CD4-positive, alpha-beta T cell treated with Interleukin-21 for 1 hour (primary cell): ENCODE results near the gene GNPTAB.
A peak's percentile ranks its signal among the peaks of the same experiment; 100 is the strongest.
"Not testable (repeated sequence)": the region's sequence is repeated elsewhere in the genome, so short reads cannot be mapped to it uniquely, and the experiment has no call there.

Source experiments
- DNase-seq: peaks from one replicate; pipeline ENCODE4 v3.0.0-alpha.2; 2020

GNPTAB gene

DNA sequence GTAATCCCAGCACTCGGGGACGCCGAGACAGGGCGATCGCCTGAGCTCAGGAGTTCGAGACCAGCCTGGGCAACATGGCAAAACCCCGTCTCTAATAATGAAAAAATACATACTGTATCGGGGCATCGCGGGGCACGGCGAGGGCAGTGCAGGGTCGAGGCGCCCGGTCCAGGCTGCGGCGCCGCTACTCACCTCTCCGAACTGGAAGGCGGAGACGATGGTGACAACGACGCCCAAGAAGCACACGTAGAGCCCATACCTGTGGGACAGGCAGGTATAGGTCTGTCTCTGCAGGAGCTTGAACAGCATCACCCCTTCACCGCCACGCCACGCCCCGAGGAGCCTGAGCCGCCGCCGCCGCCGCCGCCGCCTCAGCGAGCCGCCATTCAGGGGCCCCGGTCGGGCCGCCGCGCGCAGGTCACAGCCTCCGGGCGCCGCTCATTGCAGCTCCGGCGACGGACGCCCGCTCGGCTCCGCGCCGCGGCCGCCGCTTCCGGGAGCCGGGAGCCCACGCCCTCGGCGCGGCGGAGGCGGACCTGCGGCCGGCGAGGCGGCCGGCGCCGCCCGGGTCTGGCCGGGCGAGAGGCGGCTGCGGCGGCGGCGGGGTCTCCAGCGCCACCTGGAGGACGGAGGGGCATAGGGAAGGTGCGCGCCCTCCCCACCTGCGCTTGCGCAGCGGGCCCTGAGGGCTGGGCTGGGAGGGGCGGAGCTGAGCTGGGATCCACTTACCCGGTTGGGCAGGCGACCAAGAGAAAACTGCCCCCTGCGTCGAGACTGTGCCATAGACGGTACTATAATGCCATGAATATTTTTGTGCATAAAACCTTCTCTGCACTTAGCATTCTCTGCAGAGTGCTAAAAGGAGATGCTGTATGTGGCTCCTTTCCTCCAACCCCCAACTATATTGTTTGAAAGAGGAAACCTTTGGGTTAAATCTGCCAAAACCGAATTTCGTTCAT lies at the start of gene GNPTAB:
GNPTAB (minus strand) TSS at position 593 of the 959 bp plus-strand sequence; CDS start at position 309, 284 bp downstream.
- peak; percentile 96 for DNase-seq

DNA sequence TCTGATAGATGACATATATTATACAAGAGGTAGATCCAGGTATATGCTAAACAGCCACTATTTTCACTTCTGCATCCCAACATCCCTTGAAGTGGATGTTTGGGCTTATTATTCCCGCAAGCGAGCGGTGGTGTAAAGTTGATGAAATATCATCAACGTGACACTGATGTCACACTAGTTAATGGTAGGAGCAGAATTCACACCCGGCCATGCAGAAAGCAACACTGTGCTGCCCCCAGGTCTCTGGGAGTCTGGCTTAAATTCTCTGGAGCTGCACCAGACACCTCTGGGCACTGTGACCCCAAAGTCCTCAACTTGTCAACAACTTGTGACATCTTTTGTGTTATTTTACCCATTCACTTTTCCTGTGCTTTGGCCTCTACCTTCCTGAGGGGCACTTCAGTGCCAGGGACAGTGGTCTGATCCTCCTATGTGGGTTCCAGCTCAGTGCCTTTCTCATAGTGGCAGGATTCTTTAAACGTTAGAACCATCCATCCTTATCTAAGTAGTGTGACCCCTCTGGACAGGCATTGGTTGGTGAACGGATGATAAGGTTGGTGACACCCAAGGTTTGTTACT lies 47.6 kb upstream of the GNPTAB start:
- DNase-seq, result no peak

DNA sequence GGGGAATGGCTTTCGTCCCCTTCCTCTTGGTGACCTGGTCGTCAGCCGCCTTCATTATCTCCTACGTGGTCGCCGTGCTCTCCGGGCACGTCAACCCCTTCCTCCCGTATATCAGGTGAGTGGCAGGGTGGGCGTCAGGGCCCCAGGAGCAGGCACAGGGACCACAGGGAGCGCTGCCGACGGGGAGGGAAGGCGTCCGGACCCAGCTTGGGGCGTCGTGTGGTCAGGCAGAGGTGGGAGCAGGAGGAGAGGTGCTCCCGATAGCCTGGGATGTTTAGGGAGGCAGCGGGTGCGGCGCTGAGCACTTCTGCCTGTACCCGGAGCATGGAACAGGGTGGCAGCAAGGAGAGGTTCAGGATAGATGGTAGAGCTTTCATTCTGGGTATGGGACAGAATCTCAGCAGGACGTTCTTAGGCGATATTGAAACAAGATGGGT lies 47.1 kb upstream of the GNPTAB start:
- DNase-seq, result no peak

DNA sequence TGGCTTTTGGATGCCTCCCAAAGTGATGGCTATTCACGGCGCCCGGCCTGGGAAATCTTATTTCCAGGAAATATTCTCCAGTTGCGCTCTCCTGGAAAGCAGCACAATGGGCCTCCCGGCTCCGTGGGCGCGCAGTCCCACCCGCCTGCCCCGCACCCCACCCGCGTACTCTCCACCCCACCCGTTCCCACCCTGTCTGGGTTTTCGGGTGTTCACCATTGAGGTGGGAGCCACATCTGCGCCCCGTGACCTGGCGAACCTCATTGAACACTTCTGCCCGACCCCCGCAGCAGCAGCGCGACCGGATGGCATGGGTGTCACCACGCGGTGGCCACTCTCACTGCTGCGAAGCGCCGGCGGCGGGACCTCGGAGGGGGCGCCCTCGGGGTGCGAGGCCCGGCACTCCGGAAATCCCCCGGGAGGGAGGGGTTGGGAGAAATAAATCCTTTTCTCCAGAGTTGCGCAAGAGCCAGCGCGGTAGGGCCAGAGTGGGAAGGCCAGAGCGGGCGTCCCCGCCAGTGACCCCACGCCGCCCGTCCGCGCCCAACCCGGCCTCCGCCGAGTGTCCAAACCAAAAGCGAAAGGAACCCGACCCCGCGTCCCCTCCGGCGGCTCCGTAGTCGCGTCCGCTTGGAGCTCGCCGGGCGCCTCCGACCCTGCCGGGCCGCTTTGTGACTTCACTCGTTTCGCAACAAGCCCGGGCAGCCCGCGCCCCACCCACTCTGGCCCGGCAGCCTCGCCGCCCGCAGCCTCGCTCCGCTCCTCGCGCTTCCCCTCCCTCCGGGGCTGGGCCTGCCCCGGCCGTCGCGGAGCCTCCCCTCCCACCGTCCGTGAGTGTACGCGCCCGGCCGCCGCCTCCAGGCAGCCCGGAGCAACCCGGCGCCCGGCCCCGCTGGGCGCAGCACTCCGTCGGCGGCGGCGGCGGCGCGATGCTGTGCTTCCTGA lies 46.4 kb upstream of the GNPTAB start, which contains the start of gene DRAM1:
DRAM1 (plus strand) TSS at position 720 of the 945 bp plus-strand sequence; CDS start at position 930, 210 bp downstream.
- DNase-seq, result peak; percentile 81

DNA sequence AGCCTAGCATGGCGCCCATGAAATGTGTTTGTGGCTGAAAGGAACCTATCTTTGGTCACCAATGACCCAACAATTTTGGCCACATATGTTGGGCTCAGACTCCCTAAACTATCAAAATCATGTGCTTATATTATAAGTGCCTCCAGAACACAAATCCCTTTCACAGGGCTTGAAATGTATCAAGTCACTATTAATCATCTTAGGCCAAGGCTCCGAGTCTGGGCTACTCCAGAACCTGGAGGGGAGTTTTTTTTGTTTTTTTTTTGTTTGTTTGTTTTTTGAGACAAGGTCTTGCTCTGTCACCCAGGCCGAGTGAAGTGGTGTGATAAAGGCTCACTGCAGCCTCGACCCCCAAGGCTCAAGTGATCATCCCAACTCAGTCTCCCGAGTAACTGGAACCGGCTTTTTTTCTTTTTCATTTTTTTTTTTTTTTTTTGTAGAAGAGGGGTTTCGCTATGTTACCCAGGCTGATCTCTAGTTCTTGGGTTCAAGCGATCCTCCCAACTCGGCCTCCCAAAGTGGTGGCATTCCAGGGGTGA lies 45.6 kb upstream of the GNPTAB start:
- no peak for DNase-seq

DNA sequence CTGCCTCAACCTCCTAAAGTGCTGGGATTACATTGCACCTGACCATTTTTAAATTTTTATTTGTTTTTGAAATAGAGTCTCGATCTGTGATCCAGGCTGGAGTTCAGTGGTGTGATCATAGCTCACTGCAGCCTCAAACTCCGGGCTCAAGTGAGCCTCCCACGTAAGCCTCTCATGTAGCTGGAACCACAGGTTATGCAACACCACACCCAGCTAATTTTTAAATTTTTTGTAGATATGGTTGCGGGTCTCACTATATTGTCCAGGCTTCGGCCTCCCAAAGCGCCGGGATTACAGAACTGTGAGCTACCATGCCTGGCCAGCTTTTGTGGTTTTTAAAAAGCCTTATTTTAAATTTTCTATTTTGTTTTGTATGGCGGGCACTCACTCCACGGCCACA lies 44.4 kb upstream of the GNPTAB start:
- no peak for DNase-seq

DNA sequence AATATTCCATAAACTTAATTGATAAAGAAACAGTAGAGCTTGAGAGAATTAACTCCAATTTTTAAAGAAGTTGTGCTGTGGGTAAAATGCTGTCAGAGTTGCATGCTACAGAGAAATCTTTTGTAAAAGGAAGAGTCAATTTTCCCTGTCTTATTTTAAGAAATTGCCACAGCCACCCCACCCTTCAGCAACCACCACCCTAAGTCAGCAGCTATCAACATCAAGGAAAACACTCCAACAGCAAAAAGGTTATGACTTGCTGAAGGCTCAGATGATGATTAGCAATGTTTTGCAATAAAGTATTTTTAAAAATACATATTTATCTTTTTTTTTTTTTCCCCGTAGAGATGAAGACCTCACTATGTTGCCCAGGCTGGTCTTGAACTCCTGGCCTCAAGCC lies 40.2 kb upstream of the GNPTAB start:
- no peak for DNase-seq

DNA sequence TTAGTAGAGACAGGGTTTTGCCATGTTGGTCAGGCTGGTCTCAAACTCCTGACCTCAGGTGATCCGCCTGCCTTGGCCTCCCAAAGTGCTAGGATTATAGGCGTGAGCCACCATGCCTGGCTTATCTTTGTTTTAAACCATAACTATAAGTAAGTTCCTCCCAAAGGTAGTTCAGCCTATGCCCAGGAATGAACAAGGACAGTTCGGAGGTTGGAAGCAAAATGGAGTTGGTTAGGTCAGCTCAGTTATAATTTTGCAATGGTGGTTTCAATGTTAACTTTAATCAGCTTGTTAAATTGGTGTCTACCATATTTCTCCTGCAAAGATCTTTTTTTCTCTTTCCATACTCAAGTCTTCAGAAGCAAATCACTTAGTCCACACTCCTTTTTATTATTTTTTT lies 36.9 kb upstream of the GNPTAB start:
- DNase-seq, result not testable (repeated sequence)

DNA sequence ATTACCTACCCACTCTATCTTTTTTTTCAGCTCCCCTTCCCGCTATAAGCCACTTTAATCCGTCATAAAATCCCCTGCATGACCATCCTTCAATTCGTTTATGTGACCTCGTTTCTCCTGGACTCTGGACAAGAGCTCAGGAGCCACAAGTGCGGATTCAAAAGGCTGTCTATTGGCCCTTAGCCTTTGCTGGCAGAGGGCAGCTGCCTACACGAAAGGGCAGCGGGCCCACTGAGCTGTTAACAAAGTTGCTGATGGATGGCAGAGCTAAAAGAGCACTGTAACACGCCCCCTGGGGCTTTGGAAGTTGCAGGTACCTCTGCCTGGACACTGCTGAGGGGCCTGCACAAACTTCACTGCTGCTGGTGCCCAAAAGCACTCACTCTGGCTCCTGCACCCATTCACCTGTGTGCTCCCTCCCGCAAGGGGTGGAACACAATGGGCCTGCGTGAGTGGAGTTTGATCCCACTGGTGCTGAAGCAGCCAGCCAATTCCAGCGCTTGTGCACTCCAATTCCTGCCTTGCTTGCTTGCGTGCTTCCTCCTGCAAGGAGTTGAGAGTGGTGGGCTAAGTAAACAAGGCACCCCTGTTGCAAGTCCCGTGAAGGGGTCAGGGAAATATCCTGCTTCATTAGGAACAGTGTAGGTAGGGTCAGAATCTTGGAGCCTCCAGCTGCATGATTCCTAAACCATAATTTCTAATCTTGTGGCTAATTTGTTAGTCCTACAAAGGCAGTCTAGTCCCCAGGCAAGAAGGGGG lies 36.0 kb upstream of the GNPTAB start:
- DNase-seq, result no peak

DNA sequence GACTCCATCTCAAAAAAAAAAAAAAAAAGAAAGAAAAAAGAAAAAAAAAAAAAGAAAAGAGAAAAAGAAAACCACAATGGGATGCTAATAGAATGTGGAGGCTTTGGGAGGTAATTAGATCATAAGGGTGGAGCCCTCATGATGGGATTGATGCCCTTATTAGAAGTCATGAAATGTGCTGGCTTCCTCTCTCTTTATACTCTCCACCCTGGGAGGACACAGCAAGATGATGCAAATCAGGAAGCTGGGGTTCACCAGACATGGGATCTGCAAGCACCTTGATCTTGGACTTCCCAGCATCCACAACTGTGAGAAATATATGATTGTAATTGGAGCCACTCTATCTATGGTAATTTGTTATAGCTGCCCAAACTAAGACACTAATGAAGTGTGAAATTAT lies 33.2 kb upstream of the GNPTAB start:
- DNase-seq, result no peak

DNA sequence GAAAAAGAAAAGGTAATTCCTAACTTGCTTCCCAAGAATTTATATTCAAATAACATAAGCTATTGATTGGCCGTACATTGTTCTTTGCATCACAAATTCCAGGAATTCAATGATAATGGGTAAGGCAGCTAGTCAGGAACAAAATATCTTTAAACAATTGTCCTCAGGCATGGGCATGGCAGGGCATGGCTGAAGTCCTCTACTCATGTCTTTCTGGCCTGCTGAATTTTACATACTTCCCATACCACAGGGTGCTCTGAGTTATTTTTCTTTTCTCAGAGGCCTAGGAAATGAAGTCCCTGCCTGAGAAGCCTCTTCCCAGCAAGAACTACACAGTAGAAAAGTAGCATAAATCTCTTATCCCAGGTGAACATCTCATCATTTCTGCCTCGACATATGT lies 31.5 kb upstream of the GNPTAB start:
- DNase-seq, result no peak

DNA sequence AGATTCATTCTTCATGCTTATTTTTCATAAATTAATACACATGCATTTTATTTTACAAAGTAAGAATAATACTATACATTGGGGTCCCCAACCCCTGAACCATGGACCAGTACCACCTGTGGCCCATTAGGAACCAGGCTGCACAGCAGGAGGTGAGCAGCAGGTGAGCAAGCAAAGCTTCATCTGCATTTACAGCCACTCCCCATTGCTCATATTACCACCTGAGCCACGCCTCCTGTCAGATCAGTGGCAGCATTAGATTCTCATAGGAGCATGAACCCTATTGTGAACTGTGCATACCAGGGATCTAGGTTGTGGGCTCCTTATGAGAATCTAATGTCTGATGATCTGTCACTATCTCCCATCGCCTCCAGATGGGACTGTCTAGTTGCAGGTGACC lies 30.9 kb upstream of the GNPTAB start:
- not testable (repeated sequence) for DNase-seq

DNA sequence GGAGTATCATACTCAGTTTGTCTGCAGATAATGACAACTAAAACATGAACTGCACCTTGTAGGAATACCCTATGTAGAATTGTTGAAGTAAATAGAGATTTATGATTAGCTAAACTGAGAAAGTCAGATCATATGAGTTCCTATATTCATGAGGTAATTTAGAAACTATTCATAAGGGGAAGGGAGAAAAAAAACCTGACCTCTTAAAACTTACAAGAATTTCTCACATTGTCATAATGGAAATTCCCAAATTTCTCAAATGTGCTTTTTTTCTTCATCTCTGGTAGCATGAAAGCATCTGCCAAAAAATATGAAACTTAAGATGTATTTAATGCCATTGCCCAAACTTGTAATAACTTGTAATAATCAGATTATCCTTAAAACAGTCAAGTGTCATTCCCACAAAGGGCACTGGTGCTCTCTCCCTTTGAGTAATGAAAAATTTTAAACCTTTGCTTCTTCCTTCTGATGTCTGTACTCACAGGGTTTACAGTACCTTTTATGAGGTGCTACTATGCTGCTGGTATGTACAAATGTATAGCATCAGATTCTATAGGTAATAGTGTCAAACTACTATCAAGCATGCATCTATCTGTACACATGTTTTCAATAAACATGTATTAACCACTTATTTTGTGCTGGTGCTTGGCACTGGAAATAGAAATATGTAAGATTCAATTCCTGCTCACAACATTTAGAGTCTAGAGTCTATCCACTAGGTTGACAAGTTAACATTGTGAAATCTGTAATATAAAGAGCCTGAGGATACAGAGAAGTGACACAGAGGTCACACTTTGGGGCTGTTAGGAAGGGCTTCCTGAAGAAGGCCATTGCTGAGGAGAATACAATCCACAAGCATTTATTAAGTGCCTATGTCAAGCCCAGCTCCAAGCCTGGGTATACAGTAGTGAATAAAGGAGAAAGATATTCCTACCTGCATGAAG lies 29.2 kb upstream of the GNPTAB start:
- no peak for DNase-seq

DNA sequence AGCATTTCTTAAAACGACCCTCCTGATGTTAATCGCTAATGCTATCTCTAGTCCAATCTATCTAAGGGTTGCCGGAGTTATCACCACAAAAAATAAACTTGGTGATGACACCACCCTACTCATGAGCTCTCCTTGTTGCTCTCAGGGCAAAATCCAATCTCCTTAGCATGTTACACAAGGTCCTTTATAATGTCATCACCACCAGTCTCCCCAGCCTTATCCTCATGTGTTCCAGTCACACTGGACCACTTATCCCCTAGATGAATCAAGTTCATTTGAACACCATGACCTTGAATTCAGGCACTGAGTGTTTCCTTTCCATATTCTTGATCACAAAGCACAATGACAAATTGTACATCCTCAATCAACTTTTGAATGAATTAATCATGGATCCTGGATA lies 27.6 kb upstream of the GNPTAB start:
- no peak for DNase-seq

DNA sequence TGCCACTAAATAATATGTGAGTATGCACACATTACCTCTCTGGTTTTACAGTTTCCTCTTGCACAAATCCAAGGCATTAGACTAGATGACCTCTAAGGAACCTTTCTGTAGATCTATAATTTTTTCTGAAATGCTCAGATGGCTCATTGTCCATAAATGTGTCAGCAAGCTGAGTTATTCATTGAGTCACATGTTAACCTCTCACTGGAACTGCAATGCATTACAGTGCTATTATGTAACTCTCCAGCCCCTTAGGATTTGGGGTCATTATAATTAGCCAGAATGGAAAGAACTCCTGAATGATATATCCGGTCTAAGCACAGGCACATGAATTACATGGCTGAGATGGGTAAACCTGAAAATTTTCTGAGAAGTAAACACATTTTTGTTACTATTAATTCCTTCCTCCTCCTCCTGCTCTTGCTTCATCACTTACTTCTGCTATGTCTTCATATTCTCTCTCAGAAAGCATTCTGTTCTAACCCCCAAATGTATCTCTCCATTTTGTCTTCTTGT lies 26.3 kb upstream of the GNPTAB start:
- no peak for DNase-seq

DNA sequence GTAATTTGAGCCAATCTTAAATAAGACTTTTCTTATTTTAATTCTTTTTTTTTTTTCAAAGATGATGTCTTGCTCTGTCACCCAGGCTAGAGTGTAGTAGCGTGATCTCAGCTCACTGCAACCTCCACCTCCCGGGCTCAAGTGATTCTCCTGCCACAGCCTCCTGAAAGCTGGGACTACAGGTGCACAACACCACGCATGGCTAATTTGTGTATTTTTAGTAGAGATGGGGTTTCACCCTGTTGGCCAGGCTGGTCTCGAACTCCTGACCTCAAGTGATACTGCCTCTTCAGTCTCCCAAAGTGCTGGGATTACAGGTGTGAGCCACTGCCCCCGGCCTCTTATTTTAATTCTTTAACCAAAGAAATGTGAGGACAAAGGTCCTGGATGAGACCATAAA lies 25.9 kb upstream of the GNPTAB start:
- not testable (repeated sequence) for DNase-seq

DNA sequence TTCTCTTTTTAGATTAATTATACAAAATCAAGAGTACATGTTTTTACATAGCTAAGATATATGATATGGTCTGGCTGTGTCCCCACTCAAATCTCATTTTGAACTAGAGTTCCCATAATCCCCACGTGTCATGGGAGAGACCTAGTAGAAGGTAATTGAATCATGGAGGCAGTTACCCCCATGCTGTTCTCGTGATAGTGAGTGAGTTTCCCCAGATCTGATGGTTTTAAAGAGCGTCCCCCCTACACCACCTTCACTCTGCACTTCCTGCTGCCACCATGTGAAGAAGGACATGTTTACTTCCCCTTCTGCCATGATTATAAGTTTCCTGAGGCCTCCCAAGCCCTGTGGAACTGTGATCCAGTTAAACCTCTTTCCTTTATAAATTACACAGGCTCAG lies 25.2 kb upstream of the GNPTAB start:
- no peak for DNase-seq

DNA sequence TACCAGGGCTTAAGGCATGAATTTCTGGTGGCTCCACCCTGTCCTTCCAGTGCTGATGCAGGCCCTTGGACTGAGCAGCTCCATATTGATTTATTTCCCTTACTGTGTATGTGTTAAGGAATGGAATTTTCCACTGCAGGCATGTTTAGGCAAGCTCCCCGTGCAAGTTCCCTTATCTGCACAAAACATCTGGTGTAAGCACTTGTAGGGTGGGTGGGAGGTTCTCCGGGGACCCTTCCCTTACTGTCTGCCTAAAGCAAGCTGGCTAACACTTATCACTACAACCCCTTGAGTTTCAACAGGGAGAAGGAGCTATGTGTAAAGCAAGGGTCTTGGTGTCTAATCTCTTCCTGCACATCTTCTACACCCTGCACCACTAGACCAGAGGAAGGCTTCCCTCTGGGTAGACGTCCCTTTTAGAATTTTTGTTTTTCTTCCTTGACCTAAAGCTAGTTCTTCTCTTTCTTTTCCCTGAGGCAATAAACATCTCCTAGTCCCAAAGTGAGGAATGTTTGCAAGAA lies 24.7 kb upstream of the GNPTAB start:
- DNase-seq, result no peak

DNA sequence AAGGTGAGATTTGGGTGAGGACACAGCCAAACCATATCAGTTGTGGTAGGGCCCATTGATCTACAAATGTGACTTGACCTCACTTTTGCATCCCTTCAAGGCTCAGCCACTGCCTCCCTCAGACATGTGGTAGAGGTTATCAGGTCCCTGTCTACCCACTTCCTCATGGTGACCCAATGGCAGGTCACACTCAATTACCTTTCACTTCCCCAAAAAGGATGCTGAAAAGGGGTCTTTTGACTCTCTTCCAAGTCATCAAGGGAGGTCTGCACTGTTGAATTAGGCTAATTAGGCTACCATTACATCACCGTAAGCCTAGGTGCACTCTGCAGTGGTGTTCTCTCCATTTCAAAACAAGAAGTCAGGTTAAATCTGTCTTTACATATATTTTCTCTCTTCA lies 24.0 kb upstream of the GNPTAB start:
- no peak for DNase-seq

DNA sequence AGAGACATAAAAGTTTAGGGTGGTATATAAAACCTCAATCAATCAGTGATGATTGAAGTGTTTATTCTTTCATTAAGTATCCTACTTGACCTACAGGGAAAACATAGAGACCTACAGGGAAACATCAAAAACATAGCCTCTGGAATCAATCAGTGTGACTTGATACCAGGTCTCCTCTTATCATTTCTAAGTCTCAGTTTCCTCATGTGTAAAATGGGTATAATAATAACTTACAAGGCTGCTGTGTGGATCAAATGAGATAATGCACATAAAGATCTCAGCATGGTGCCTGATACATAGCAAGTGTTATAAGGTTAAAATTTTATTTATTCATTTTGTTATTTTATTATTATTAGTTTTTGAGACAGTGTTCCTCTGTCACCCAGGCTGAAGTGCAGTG lies 22.2 kb upstream of the GNPTAB start:
- no peak for DNase-seq
